A549 (cell line): ENCODE measurements around the gene RAB5A. TPM values are rescaled to one million over a fixed set of nuclear protein-coding genes. Genes with fewer than 3 reads are reported as not detected.

Source experiments
- ATAC-seq, 2 experiments: fragments of 200-7000 bp in 1 of 2; fragments of >200 bp in 1 of 2; cut with Nextera tagmentation in 1 of 2; cut with Tn5 transposase in 1 of 2; 3 replicates each; pipeline versions ENCODE4 v1.8.0 to v1.9.1; 2018 to 2020; ENCODE audit warnings: mild to moderate bottlenecking in 1 of 2, moderate library complexity in 1 of 2
- CTCF ChIA-PET: fragments of 300-600 bp; sonication (Branson Sonifier 250); formaldehyde crosslinking; extraction: SDS; loops from one replicate; lab custom pipeline; 2021; ENCODE audit warnings: antibody characterized with exemption, inconsistent platforms; lab: Yijun Ruan, JAX
- POLR2A ChIA-PET: fragments of 350-600 bp; formaldehyde crosslinking; extraction: SDS; loops from one replicate; lab custom pipeline; 2021; ENCODE audit warnings: antibody characterized with exemption, inconsistent platforms; lab: Yijun Ruan, JAX
- DNase-seq, 2 experiments: peaks; one replicate each; pipeline versions ENCODE4 v3.0.0 to v3.0.0-alpha.2; 2011 to 2016; ENCODE audit warnings: low read depth in 1 of 2, low spot score in 1 of 2
- FAIRE-seq: peaks from 2 replicates; lab custom pipeline; 2011; peaks lifted over from hg19 to GRCh38; lab: Jason Lieb, UNC
- H3K27ac ChIP-seq, 2 experiments: fragments of >200 bp; sonication (Bioruptor Twin); formaldehyde crosslinking; 3 replicates each; pipeline ENCODE4 v1.5.1; 2016 to 2017
- H3K4me1 ChIP-seq: fragments of >200 bp; sonication (Bioruptor Twin); formaldehyde crosslinking; 3 replicates; pipeline ENCODE4 v1.6.1; 2016
- H3K4me2 ChIP-seq: fragments of >200 bp; sonication (Bioruptor Twin); formaldehyde crosslinking; 3 replicates; pipeline ENCODE4 v1.6.1; 2016
- H3K4me3 ChIP-seq: fragments of >200 bp; sonication (Bioruptor Twin); formaldehyde crosslinking; 3 replicates; pipeline ENCODE4 v1.5.1; 2016
- H3K9me3 ChIP-seq: fragments of >200 bp; sonication (Bioruptor Twin); formaldehyde crosslinking; 3 replicates; pipeline ENCODE4 v1.6.1; 2016
- BCL3 ChIP-seq: fragments of >200 bp; sonication (Bioruptor Twin); formaldehyde crosslinking; IDR thresholded peaks from 3 replicates; pipeline ENCODE4 v1.6.1; 2016
- CBX8 ChIP-seq: fragments of 200-600 bp; sonication (generic); IDR thresholded peaks from 2 replicates; pipeline ENCODE4 v1.6.1; 2016
- EHF ChIP-seq: fragments of 250-450 bp; sonication (Bioruptor Pico); IDR thresholded peaks from 2 replicates; pipeline ENCODE4 v1.5.0; 2020; ENCODE audit warnings: mild to moderate bottlenecking
- EP300 ChIP-seq, 2 experiments: fragments of >200 bp; sonication (Bioruptor Twin); formaldehyde crosslinking; IDR thresholded peaks; 2 replicates in 1 of 2; 3 replicates in 1 of 2; pipeline ENCODE4 v1.6.1; 2016 to 2017
- ESRRA ChIP-seq: fragments of 150-350 bp; IDR thresholded peaks from 2 replicates; pipeline ENCODE4 v1.6.1; 2014; ENCODE audit warnings: mild to moderate bottlenecking, low read length, borderline replicate concordance
- FOXS1 ChIP-seq: fragments of 250-450 bp; sonication (Bioruptor Pico); IDR thresholded peaks from 2 replicates; pipeline ENCODE4 v1.5.0; 2020; ENCODE audit warnings: mild to moderate bottlenecking, moderate library complexity
- GATA3 ChIP-seq: IDR thresholded peaks from 2 replicates; pipeline ENCODE4 v1.6.1; 2012; ENCODE audit warnings: borderline replicate concordance
- HDAC2 ChIP-seq: fragments of 200-600 bp; sonication (generic); IDR thresholded peaks from 2 replicates; pipeline ENCODE4 v1.6.1; 2016
- HES2 ChIP-seq: fragments of >200 bp; sonication (Bioruptor Twin); formaldehyde crosslinking; IDR thresholded peaks from 2 replicates; pipeline ENCODE4 v1.6.1; 2016
- HMGXB4 ChIP-seq: fragments of 250-450 bp; sonication (Bioruptor Pico); IDR thresholded peaks from 2 replicates; pipeline ENCODE4 v1.5.0; 2021; ENCODE audit warnings: mild to moderate bottlenecking, moderate library complexity, borderline replicate concordance
- HOXA7 ChIP-seq: fragments of 250-450 bp; sonication (Bioruptor Pico); IDR thresholded peaks from 2 replicates; pipeline ENCODE4 v1.5.0; 2020; ENCODE audit warnings: mild to moderate bottlenecking, moderate library complexity
- JUN ChIP-seq, 2 experiments: fragments of >200 bp; sonication (Bioruptor Twin); formaldehyde crosslinking; IDR thresholded peaks; 2 replicates in 1 of 2; 3 replicates in 1 of 2; pipeline ENCODE4 v1.6.1; 2016 to 2017
- JUNB ChIP-seq: fragments of >200 bp; sonication (Bioruptor Twin); formaldehyde crosslinking; IDR thresholded peaks from 2 replicates; pipeline ENCODE4 v1.6.1; 2016
- KDM5A ChIP-seq: fragments of 200-600 bp; sonication (generic); IDR thresholded peaks from 2 replicates; pipeline ENCODE4 v1.6.1; 2016; ENCODE audit warnings: antibody characterized with exemption, mild to moderate bottlenecking
- MYC ChIP-seq: IDR thresholded peaks from 2 replicates; pipeline ENCODE4 v1.6.1; 2012; ENCODE audit warnings: mild to moderate bottlenecking, inconsistent platforms, low read length, improper control_type of control experiment, borderline replicate concordance
- NPAS2 ChIP-seq: fragments of 250-450 bp; sonication (Bioruptor Pico); IDR thresholded peaks from 2 replicates; pipeline ENCODE4 v1.8.0; 2022; ENCODE audit warnings: mild to moderate bottlenecking, moderate library complexity, borderline replicate concordance
- NR3C1 ChIP-seq: fragments of >200 bp; sonication (Bioruptor Twin); formaldehyde crosslinking; IDR thresholded peaks from 3 replicates; pipeline ENCODE4 v1.6.1; 2017
- POLR2A ChIP-seq: IDR thresholded peaks from 2 replicates; pipeline ENCODE4 v1.6.1; 2012; ENCODE audit warnings: mild to moderate bottlenecking, low read length
- POLR2AphosphoS2 ChIP-seq: conservative IDR thresholded peaks from 2 replicates; pipeline ENCODE4 v1.6.1; 2012; ENCODE audit warnings: low read length, improper control_type of control experiment, inconsistent platforms
- RARB ChIP-seq: fragments of 250-450 bp; sonication (Bioruptor Pico); IDR thresholded peaks from 2 replicates; pipeline ENCODE4 v1.8.0; 2021; ENCODE audit warnings: mild to moderate bottlenecking, moderate library complexity
- RCOR1 ChIP-seq: fragments of 150-350 bp; IDR thresholded peaks from 2 replicates; pipeline ENCODE4 v1.6.1; 2014; ENCODE audit warnings: antibody characterized with exemption, low read length, low read depth
- RFX5 ChIP-seq: fragments of 450-650 bp; IDR thresholded peaks from 2 replicates; pipeline ENCODE4 v1.7.1; 2014; ENCODE audit warnings: antibody characterized with exemption, mild to moderate bottlenecking, moderate library complexity
- SMC3 ChIP-seq: fragments of >200 bp; sonication (Bioruptor Twin); formaldehyde crosslinking; IDR thresholded peaks from 3 replicates; pipeline ENCODE4 v1.6.1; 2018; ENCODE audit warnings: inconsistent platforms
- TFCP2L1 ChIP-seq: fragments of 250-450 bp; sonication (Bioruptor Pico); IDR thresholded peaks from 2 replicates; pipeline ENCODE4 v1.5.0; 2021; ENCODE audit warnings: mild to moderate bottlenecking
- TP53 ChIP-seq: fragments of 250-450 bp; sonication (Bioruptor Pico); IDR thresholded peaks from 2 replicates; pipeline ENCODE4 v1.5.0; 2021; ENCODE audit warnings: mild to moderate bottlenecking, moderate library complexity
- USF2 ChIP-seq: fragments of 450-650 bp; IDR thresholded peaks from 2 replicates; pipeline ENCODE4 v1.6.1; 2014; ENCODE audit warnings: antibody characterized with exemption
- ZC3H11A ChIP-seq: fragments of 450-650 bp; IDR thresholded peaks from 2 replicates; pipeline ENCODE4 v1.6.1; 2014; ENCODE audit warnings: antibody characterized with exemption, mild to moderate bottlenecking
- ZFP36 ChIP-seq: fragments of 450-650 bp; IDR thresholded peaks from 2 replicates; pipeline ENCODE4 v1.6.1; 2014; ENCODE audit warnings: borderline replicate concordance; ENCODE audit not compliant: partially characterized antibody
- ZNF302 ChIP-seq: fragments of 250-450 bp; sonication (Bioruptor Pico); IDR thresholded peaks from 2 replicates; pipeline ENCODE4 v1.9.0; 2021; ENCODE audit warnings: inconsistent platforms, mild to moderate bottlenecking, moderate library complexity
- ZSCAN20 ChIP-seq: fragments of 250-450 bp; sonication (Bioruptor Pico); IDR thresholded peaks from 2 replicates; pipeline ENCODE4 v1.8.0; 2022; ENCODE audit warnings: mild to moderate bottlenecking, moderate library complexity
- WGBS: methylation state at CpG from one replicate; pipeline ENCODE4 v1.1.6; 2017; ENCODE audit errors: missing lambda C conversion rate; 5-methylcytosine and 5-hydroxymethylcytosine counted together
- polyA plus RNA-seq, 4 experiments: library from polyadenylated mRNA; depleted of rRNA in 3 of 4; stranded (reverse); fragments of >200 nt; fragmentation: RNase III in 1 of 4; extraction: RNeasy Plus Mini Kit Qiagen cat#74134 plus additional on column Dnase treatment in 1 of 4; gene quantifications; 2 replicates in 3 of 4; 3 replicates in 1 of 4; pipeline ENCODE4 v1.2.3, GENCODE V29; 2011 to 2017

RAB5A gene
- polyA plus RNA-seq, 2 of the 4 experiments (the other 2 are of a cell fraction), result 41.2 to 66.6 TPM

GRCh38 chr3:20022954-20023622 lies 76.2 kb downstream of the RAB5A start (continued):
- no peak for TF ChIP-seq HMGXB4
- TF ChIP-seq JUNB, result no peak
- TF ChIP-seq ESRRA, result no peak
- no peak for TF ChIP-seq FOXS1 (CRISPR knock-in tag)
- no peak for TF ChIP-seq TP53 (CRISPR knock-in tag)
- no peak for TF ChIP-seq NPAS2 (CRISPR knock-in tag)
- TF ChIP-seq ZSCAN20 (CRISPR knock-in tag), result no peak
- TF ChIP-seq KDM5A, result no peak
- TF ChIP-seq JUN (IDR thresholded peaks at IDR 0.05), result no peak

GRCh38 chr3:20023623-20024405 lies 76.9 kb downstream of the RAB5A start:
- 64% methylated on average over 2 of the region's 2 CpGs for WGBS
- Histone ChIP-seq H3K4me3 (no peak overlapping the region), H3K4me2 (no peak overlapping the region), H3K4me1 (no peaks in the 10 kb centered on the region), H3K9me3 (no peaks in the 10 kb centered on the region), H3K27ac (no peak overlapping the region)
- ATAC-seq (no peak; a peak in 1 of 6 replicates), FAIRE-seq (no peak), DNase-seq (no peak)
- TF ChIP-seq RARB (CRISPR knock-in tag) (no peak), HDAC2 (no peak), POLR2A (no peak), MYC (no peak), NPAS2 (CRISPR knock-in tag) (no peak), ZFP36 (no peak), EP300 (IDR thresholded peaks at IDR 0.05) (no peak), KDM5A (no peak), TFCP2L1 (no peak), NR3C1 (no peak), BCL3 (no peak), HES2 (no peak), ZC3H11A (no peak), RFX5 (no peak), HOXA7 (CRISPR knock-in tag) (no peak)
- CTCF ChIA-PET, result no interaction called here
- POLR2A ChIA-PET, result no interaction called here

- no peaks in the 10 kb centered on the region for H3K9me3 ChIP-seq
- H3K4me3 ChIP-seq, result no peak overlapping the region
- ATAC-seq (no peak), DNase-seq (no peak), FAIRE-seq (no peak)
- WGBS, result 89% methylated on average over 4 of the region's 4 CpGs
- H3K27ac ChIP-seq, result no peak overlapping the region
- H3K4me1 ChIP-seq, result no peaks in the 10 kb centered on the region
- no peak for TF ChIP-seq BCL3
- TF ChIP-seq SMC3, result no peak
- no peak for TF ChIP-seq GATA3
- no peak for TF ChIP-seq POLR2AphosphoS2
- TF ChIP-seq EHF (CRISPR knock-in tag), result no peak
- no peak for TF ChIP-seq NPAS2 (CRISPR knock-in tag)
- TF ChIP-seq TFCP2L1, result no peak
- TF ChIP-seq CBX8, result no peak
- TF ChIP-seq ZNF302 (CRISPR knock-in tag), result no peak
- TF ChIP-seq USF2, result no peak
- no peak for TF ChIP-seq RCOR1
- ChIA-PET CTCF (interaction anchor here (1.2 to 1.4 kb wide), 3 partner anchors 9 to 13 kb away, joined by 3 to 5 read pairs (median 4); partner anchors contain the start of gene KAT2B), POLR2A (no interaction called here)
- no peak overlapping the region for H3K4me2 ChIP-seq
Observed at GRCh38 chr3:20027136-20027535, 80.2 kb downstream of the RAB5A start.
